MM.1S (cell line): ENCODE measurements around the gene DCLK2.

ENCODE experiments used
- DNase-seq: peaks from one replicate; pipeline ENCODE4 v3.0.0-alpha.2; 2015
- H2AFZ ChIP-seq: fragments of 300-600 bp; sonication (generic); 2 replicates; pipeline ENCODE4 v1.6.0; 2016; ENCODE audit warnings: antibody characterized with exemption, low read length
- H3F3A ChIP-seq: fragments of 300-600 bp; sonication (generic); 2 replicates; pipeline ENCODE4 v1.6.1; 2016; ENCODE audit warnings: mild to moderate bottlenecking, antibody characterized with exemption, low read length, moderate library complexity, mixed read lengths; ENCODE audit not compliant: insufficient read depth
- H3K27ac ChIP-seq: fragments of 300-600 bp; sonication (generic); 2 replicates; pipeline ENCODE4 v1.5.1; 2016; ENCODE audit warnings: mild to moderate bottlenecking, low read length
- H3K27me3 ChIP-seq: fragments of 300-600 bp; sonication (generic); replicated peaks from 2 replicates; pipeline ENCODE4 v1.6.0; 2016; ENCODE audit warnings: low read length; ENCODE audit not compliant: insufficient read depth
- H3K36me3 ChIP-seq: fragments of 300-600 bp; sonication (generic); replicated peaks from 2 replicates; pipeline ENCODE4 v1.6.1; 2016; ENCODE audit warnings: mild to moderate bottlenecking, low read length, mixed read lengths; ENCODE audit not compliant: insufficient read depth
- H3K4me1 ChIP-seq: fragments of 300-600 bp; sonication (generic); 2 replicates; pipeline ENCODE4 v1.6.1; 2016; ENCODE audit warnings: low read length, mixed read lengths
- H3K4me2 ChIP-seq: fragments of 300-600 bp; sonication (generic); 2 replicates; pipeline ENCODE4 v1.6.0; 2016; ENCODE audit warnings: low read depth, low read length
- H3K4me3 ChIP-seq: fragments of 300-600 bp; sonication (generic); 2 replicates; pipeline ENCODE4 v1.5.1; 2016; ENCODE audit warnings: low read length, mixed read lengths
- H3K79me2 ChIP-seq: fragments of 300-600 bp; sonication (generic); 2 replicates; pipeline ENCODE4 v1.6.1; 2016; ENCODE audit warnings: mixed run types, low read length, mixed read lengths
- H3K9ac ChIP-seq: fragments of 300-600 bp; sonication (generic); 2 replicates; pipeline ENCODE4 v1.6.1; 2016; ENCODE audit warnings: low read length, mixed read lengths
- H3K9me2 ChIP-seq: fragments of 300-600 bp; sonication (generic); replicated peaks from 2 replicates; pipeline ENCODE4 v1.6.1; 2016; ENCODE audit warnings: mild to moderate bottlenecking, low read length, mixed read lengths; ENCODE audit not compliant: insufficient read depth
- H3K9me3 ChIP-seq: fragments of 300-600 bp; sonication (generic); replicated peaks from 2 replicates; pipeline ENCODE4 v1.6.1; 2016; ENCODE audit warnings: mild to moderate bottlenecking, low read length, mixed read lengths; ENCODE audit not compliant: insufficient read depth
- H4K20me1 ChIP-seq: fragments of 300-600 bp; sonication (generic); 2 replicates; pipeline ENCODE4 v1.6.1; 2016; ENCODE audit warnings: mild to moderate bottlenecking, low read length, moderate library complexity, mixed read lengths; ENCODE audit not compliant: insufficient read depth
- CTCF ChIP-seq: fragments of 300-600 bp; sonication (generic); IDR thresholded peaks from 2 replicates; pipeline ENCODE4 v1.5.1; 2016; ENCODE audit warnings: antibody characterized with exemption, low read length, mixed read lengths
- EZH2 ChIP-seq: fragments of 300-600 bp; sonication (generic); optimal IDR thresholded peaks from 2 replicates; pipeline ENCODE3; 2017; ENCODE audit warnings: low read depth, mild to moderate bottlenecking, antibody characterized with exemption, low read length, mixed read lengths
- EZH2phosphoT487 ChIP-seq: fragments of 300-600 bp; sonication (generic); IDR thresholded peaks from 2 replicates; pipeline ENCODE4 v1.6.1; 2018; ENCODE audit warnings: antibody characterized with exemption, low read length

The DCLK2 gene

GRCh38 chr4:150039274-150040127, 38.7 kb upstream of the DCLK2 start:
- Histone ChIP-seq H3K9me3 (no peaks in the 10 kb centered on the region), H3K4me3 (no peak overlapping the region), H3K27me3 (no peaks in the 10 kb centered on the region), H3F3A (no peaks in the 10 kb centered on the region), H3K36me3 (no peaks in the 10 kb centered on the region), H2AFZ (no peak overlapping the region), H3K4me1 (no peaks in the 10 kb centered on the region), H3K9ac (no peak overlapping the region), H3K79me2 (no peaks in the 10 kb centered on the region), H4K20me1 (no peaks in the 10 kb centered on the region), H3K27ac (no peak overlapping the region), H3K4me2 (no peak overlapping the region), H3K9me2 (no peaks in the 10 kb centered on the region)
- TF ChIP-seq CTCF = no peak
- no peak for TF ChIP-seq EZH2
- TF ChIP-seq EZH2phosphoT487 = no peak
- DNase-seq = no peak

GRCh38 chr4:150044517-150044916, 33.7 kb upstream of the DCLK2 start:
- Histone ChIP-seq H3K9me2 (no peaks in the 10 kb centered on the region), H3K27ac (no peak overlapping the region), H3K4me3 (no peak overlapping the region), H3K27me3 (no peaks in the 10 kb centered on the region), H3K9ac (no peak overlapping the region), H3K79me2 (no peaks in the 10 kb centered on the region), H4K20me1 (no peaks in the 10 kb centered on the region), H2AFZ (no peak overlapping the region), H3K4me1 (no peaks in the 10 kb centered on the region), H3K36me3 (no peaks in the 10 kb centered on the region), H3K9me3 (no peaks in the 10 kb centered on the region), H3F3A (no peaks in the 10 kb centered on the region), H3K4me2 (no peak overlapping the region)
- no peak for DNase-seq
- TF ChIP-seq EZH2phosphoT487 = no peak

GRCh38 chr4:150045410-150045809, 32.8 kb upstream of the DCLK2 start:
- Histone ChIP-seq H2AFZ (no peak overlapping the region), H3K9ac (no peak overlapping the region), H3K9me2 (no peaks in the 10 kb centered on the region), H3F3A (no peaks in the 10 kb centered on the region), H3K36me3 (no peaks in the 10 kb centered on the region), H4K20me1 (no peaks in the 10 kb centered on the region), H3K4me3 (no peak overlapping the region), H3K9me3 (no peaks in the 10 kb centered on the region), H3K27me3 (no peaks in the 10 kb centered on the region), H3K4me2 (no peak overlapping the region), H3K79me2 (no peaks in the 10 kb centered on the region), H3K4me1 (no peaks in the 10 kb centered on the region), H3K27ac (no peak overlapping the region)
- TF ChIP-seq CTCF (no peak), EZH2phosphoT487 (no peak), EZH2 (no peak)
- no peak for DNase-seq

- Histone ChIP-seq H3K9ac (no peak overlapping the region), H3K27ac (no peak overlapping the region), H3K4me2 (no peak overlapping the region), H3K4me3 (no peak overlapping the region), H3K27me3 (no peaks in the 10 kb centered on the region), H3F3A (no peaks in the 10 kb centered on the region), H2AFZ (no peak overlapping the region), H3K4me1 (no peaks in the 10 kb centered on the region), H3K36me3 (no peaks in the 10 kb centered on the region), H4K20me1 (no peaks in the 10 kb centered on the region), H3K79me2 (no peaks in the 10 kb centered on the region), H3K9me3 (no peaks in the 10 kb centered on the region), H3K9me2 (no peaks in the 10 kb centered on the region)
- TF ChIP-seq EZH2 (no peak), EZH2phosphoT487 (no peak), CTCF (no peak)
- no peak for DNase-seq
Measured at GRCh38 chr4:150046728-150047217, 31.5 kb upstream of the DCLK2 start.
